Mesodermal cell (in vitro differentiated cells): ENCODE results near the gene TP53. TPM values are rescaled to one million over a fixed set of nuclear protein-coding genes. Genes with fewer than 3 reads are reported as not detected.

Experiments used
- H3K27ac ChIP-seq: 2 replicates; pipeline ENCODE4 v1.7.0; 2013; ENCODE audit warnings: mild to moderate bottlenecking, low read depth, low read length, moderate library complexity; ENCODE audit not compliant: severe bottlenecking
- H3K36me3 ChIP-seq: 2 replicates; pipeline ENCODE4 v1.7.1; 2013; ENCODE audit warnings: mild to moderate bottlenecking, low read length, moderate library complexity; ENCODE audit not compliant: control insufficient read depth, insufficient read depth
- H3K4me1 ChIP-seq: one replicate; pipeline ENCODE4 v1.7.1; 2013; ENCODE audit warnings: mild to moderate bottlenecking, low read length; ENCODE audit not compliant: insufficient read depth, control insufficient read depth, poor library complexity, severe bottlenecking
- H3K4me3 ChIP-seq: 2 replicates; pipeline ENCODE4 v1.7.0; 2013; ENCODE audit warnings: low read length, control low read depth, mild to moderate bottlenecking; ENCODE audit not compliant: insufficient read depth, poor library complexity, severe bottlenecking; ENCODE audit errors: extremely low read depth
- H3K9me3 ChIP-seq: 2 replicates; pipeline ENCODE4 v1.7.1; 2013; ENCODE audit warnings: mild to moderate bottlenecking, low read length, moderate library complexity; ENCODE audit not compliant: control insufficient read depth
- WGBS, 2 experiments: methylation state at CpG; one replicate each; pipeline ENCODE4 v1.1.5; 2013; ENCODE audit warnings: missing lambda C conversion rate in 2 of 2; ENCODE audit not compliant: insufficient coverage in 2 of 2; 5-methylcytosine and 5-hydroxymethylcytosine counted together
- polyA plus RNA-seq, 2 experiments: library from polyadenylated mRNA; stranded (reverse); fragments of 50-300 nt; gene quantifications; one replicate each; pipeline ENCODE4 v1.2.3, GENCODE V29; 2013

The TP53 gene
- polyA plus RNA-seq (2013, experiment 1 of 2): 85.8 TPM
- polyA plus RNA-seq (2013, experiment 2 of 2): 71.2 TPM

DNA sequence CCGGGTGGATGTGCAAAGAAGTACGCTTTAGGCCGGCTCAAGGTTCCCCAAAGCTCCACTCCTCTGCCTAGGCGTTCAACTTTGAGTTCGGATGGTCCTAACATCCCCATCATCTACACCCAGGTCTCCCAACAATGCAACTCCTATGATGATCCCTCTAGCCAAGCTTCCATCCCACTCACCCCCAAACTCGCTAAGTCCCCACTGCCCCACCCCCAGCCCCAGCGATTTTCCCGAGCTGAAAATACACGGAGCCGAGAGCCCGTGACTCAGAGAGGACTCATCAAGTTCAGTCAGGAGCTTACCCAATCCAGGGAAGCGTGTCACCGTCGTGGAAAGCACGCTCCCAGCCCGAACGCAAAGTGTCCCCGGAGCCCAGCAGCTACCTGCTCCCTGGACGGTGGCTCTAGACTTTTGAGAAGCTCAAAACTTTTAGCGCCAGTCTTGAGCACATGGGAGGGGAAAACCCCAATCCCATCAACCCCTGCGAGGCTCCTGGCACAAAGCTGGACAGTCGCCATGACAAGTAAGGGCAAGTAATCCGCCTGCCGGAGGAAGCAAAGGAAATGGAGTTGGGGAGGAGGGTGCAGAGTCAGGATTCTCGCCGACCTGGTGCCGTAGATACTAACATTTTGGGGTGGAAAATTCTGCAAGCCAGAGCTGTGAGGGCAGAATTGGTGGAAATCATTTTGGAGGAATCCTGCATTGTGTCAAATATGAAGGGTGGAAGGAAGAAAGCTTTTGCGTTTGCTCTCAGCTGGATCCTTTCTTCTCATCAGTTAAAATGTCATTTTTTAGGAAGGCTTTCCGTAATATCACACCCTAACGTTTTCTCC is at the start of gene TP53:
TSS of gene TP53 (minus strand) at position 419 of the 836 bp plus-strand sequence. CDS start 10,896 bp downstream, outside the sequence.
- peak within 1 kb of the TSS; percentile 99 for H3K27ac ChIP-seq
- WGBS, 2 experiments: 0% methylated on average over 25 to 27 of the region's 30 CpGs
- peaks cover 26% of the 10 kb centered on the region for H3K36me3 ChIP-seq
- peak within 1 kb of the TSS; percentile 99 for H3K4me3 ChIP-seq
- H3K4me1 ChIP-seq: peaks cover 10% of the 10 kb centered on the region
- H3K9me3 ChIP-seq: no peaks in the 10 kb centered on the region

DNA sequence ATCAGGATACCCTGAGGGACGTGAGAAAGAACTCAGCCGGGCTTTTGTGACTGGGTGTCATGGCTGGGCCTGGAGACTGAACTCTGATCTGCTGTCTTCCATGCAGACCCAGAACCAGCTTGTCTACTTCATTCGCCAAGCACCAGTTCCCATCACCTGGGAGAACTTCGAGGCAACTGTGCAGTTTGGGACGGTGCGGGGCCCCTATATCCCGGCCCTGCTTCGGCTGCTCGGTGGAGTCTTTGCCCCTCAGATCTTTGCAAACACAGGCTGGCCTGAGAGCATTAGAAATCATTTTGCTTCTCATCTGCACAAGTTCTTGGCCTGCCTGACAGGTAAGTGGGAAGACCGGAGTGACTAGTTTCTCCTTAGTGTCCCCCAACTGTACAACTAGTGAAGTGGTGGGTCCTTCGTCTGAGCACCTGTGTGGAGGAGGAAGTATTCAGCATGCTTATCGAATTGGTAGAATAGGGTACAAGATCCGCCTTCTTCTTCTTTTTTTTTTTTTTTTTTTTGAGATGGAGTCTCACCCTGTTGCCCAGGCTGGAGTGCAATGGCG is 45.8 kb upstream of the TP53 start:
- H3K4me1 ChIP-seq: no peaks in the 10 kb centered on the region
- 92 to 97% methylated on average over 8 to 10 of the region's 14 CpGs for WGBS, 2 experiments
- H3K9me3 ChIP-seq: no peaks in the 10 kb centered on the region
- H3K36me3 ChIP-seq: no peaks in the 10 kb centered on the region
- H3K27ac ChIP-seq: no peak overlapping the region
- H3K4me3 ChIP-seq: no peak overlapping the region

DNA sequence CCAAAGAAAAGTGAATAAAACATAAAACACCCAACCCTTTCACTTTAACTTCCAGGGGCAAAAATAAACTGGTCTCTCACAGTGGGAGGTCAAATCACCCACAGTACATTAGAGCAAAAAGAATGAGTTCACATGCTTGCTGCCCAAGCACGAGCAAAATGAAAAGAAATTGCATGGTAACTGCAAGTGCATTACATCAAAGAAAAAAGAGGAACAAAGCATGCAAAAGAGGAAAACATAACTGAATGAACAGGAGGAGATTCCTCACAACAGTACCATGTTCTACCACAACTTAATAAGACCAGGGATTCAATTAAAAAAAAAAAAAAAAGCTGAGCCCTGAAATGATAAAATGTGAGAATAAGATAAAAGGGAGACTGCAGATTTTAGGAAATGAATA is 42.5 kb upstream of the TP53 start:
- Histone ChIP-seq H3K9me3 (no peaks in the 10 kb centered on the region), H3K27ac (no peak overlapping the region), H3K4me3 (no peak overlapping the region), H3K4me1 (no peaks in the 10 kb centered on the region), H3K36me3 (no peaks in the 10 kb centered on the region)
- no CpG with 5 or more reads among the region's 1 CpG for WGBS, 2 experiments

DNA sequence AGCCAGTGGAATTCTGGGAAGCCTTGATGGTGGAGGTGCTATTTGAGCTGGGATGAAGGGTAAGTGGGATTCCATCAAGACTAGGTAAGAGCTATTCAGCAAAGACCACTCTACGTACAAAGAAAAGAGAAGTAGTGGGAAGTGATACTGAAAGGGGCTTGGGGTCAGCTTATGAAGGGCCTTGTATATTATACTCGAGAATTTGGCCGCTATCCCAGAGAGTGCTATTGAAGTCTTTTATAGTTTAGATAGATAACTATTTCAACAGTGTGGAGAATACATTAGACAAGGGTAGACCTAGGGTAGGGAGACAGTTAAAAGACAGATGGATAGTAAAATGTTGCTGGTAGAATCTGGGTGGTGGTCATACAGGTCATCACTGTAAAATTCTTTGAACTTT is 40.6 kb upstream of the TP53 start:
- Histone ChIP-seq H3K4me1 (no peaks in the 10 kb centered on the region), H3K4me3 (no peak overlapping the region), H3K36me3 (no peaks in the 10 kb centered on the region), H3K27ac (no peak overlapping the region), H3K9me3 (no peaks in the 10 kb centered on the region)
- 81 to 96% methylated on average over 3 of the region's 3 CpGs for WGBS, 2 experiments

DNA sequence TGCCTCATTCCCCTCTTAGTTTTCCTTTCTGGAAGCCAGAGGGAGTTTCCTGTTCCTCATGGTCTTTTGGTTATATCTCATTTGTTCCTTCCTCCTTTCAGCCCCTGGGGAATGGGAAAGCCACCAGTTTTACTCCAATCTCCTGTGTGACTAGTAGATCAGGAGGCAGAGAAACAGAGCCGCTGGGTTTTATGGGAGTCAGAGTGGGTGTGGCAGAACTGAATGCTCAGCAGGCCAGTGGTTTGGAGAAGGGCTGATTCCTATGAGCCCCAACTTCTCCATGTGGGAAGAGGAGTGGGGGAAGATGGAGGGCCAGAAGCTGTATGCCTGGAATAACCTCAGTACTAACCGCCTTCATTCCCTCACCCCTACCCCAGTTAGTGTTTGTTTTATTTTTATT is 34.3 kb upstream of the TP53 start:
- H3K9me3 ChIP-seq: no peaks in the 10 kb centered on the region

DNA sequence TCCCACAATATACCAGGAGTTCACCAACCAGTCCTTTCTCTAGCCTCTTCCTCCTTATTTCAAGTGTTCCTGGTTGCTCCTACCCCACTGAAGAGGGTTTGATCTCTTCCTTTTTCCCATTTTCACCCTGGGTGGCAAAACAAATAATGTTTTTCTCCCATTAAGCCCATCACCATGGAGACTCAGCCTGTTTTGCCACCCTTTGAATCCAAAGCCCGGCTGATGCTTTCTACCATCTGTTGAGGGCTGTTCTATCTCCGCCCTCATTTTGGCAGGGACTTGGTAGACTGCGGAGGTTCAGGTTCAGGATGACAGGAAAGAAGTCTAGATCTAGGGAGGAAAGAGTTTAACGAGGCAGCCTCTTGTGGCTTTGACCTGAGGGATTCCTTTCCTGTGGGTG is 32.8 kb upstream of the TP53 start:
- H3K9me3 ChIP-seq: no peaks in the 10 kb centered on the region
- no peak overlapping the region for H3K4me3 ChIP-seq
- WGBS, 2 experiments: 68 to 73% methylated on average over 3 to 4 of the region's 4 CpGs

More for the DNA sequence above, 34.3 kb upstream of the TP53 start:
- no peak overlapping the region for H3K4me3 ChIP-seq
- H3K4me1 ChIP-seq: no peaks in the 10 kb centered on the region
- H3K36me3 ChIP-seq: no peaks in the 10 kb centered on the region
- H3K27ac ChIP-seq: no peak overlapping the region
- WGBS, 2 experiments: no CpG with 5 or more reads among the region's 2 CpGs

DNA sequence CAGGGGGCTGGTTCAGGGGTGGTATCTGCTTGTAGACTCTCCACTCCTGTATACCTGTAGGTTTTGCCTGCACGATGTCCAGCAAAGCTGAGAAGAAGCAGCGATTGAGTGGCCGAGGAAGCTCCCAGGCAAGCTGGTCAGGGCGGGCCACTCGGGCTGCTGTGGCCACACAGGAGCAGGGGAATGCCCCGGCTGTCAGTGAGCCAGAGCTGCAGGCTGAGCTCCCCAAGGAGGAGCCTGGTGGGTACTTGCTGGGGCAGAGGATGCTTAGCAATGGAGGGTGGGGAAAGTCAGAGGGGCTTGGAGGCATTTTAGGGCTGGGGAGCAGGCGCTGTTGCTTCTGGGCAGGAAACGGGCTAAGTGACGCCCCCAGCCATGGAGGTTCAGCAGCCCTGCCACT is 32.4 kb upstream of the TP53 start:
- Histone ChIP-seq H3K27ac (no peak overlapping the region), H3K9me3 (no peaks in the 10 kb centered on the region), H3K36me3 (no peaks in the 10 kb centered on the region), H3K4me1 (peaks cover 4% of the 10 kb centered on the region), H3K4me3 (no peak overlapping the region)
- 81 to 82% methylated on average over 8 to 9 of the region's 9 CpGs for WGBS, 2 experiments

More for the DNA sequence above, 32.8 kb upstream of the TP53 start:
- H3K36me3 ChIP-seq: no peaks in the 10 kb centered on the region
- H3K4me1 ChIP-seq: peaks cover 4% of the 10 kb centered on the region
- H3K27ac ChIP-seq: no peak overlapping the region

DNA sequence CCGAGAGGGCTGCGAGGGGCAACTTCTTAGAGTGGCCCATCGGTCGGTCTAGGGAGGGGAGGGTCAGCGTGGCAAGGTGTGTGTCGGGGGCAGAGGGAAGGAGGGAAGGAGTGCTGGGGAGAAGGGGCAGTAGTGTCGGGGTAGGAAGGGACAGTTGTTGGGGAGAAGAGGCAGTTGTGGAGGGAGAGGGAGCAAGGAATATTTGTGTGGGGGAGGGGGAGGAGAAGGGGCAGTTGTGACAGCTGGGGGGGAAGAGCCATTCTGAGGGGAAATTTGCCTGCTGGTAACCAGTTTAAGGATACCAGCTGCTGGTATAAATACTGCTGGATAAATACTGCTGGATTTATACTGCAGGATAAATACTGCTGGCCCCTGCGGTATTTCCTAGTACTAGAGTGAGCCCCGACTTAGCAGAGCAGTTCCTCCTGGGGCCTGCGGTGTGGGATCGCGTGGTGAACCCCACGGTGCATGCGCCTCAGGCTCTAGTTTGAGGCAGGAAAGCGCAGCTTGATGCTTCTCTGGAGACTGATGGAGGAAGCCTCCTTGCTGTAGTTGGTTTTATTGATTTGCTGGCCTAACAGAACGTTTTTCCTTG is 30.6 kb upstream of the TP53 start:
- Histone ChIP-seq H3K27ac (peak overlapping the region; percentile 69), H3K36me3 (no peaks in the 10 kb centered on the region), H3K9me3 (no peaks in the 10 kb centered on the region), H3K4me3 (peak overlapping the region; percentile 63), H3K4me1 (peaks cover 4% of the 10 kb centered on the region)
- 5 to 18% methylated on average over 7 to 11 of the region's 16 CpGs for WGBS, 2 experiments

DNA sequence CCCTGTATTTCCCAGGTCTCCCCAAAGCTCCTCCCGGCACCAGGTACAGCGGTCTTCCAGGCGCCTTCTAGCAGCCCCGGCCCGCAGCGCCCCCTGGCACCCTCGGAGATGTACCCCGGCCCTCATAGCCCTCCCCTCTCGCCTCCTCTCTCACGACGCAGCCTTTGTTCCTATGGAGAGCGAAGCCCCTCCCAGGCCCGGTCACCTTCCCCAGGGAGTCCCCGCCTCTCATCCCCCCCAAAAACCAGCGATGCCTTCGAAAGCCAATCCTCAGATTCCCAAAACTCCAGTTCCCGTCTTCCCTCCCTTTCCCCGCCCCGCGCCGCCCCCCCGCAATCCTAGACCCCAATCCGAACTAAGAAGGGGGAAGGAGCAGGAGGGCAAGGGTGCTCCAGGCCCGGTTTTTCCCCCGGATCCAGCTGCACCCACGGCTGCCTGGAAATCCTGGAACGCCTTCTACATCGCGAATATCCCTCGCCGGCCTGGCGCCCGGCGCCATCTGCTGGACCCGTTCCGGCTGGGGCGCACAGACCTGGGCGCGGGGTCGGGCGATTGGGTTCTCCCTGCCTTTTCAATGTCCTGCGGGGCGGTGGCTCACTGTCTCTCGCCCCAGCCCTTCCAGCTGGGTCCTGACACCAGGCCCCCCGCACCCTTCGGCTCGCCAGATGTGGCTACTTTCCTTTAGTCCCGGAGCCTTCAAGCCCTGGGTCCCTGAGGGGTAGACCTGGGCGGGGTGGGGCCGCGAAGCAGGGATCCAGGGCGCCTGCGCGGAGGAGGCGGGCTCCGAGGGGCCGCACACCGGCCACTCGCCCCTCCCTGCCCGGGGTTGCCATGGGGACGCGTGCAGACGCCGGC is 29.8 kb upstream of the TP53 start, which contains the start of gene DNAH2:
TSS of gene DNAH2 (plus strand) at position 844 of the 855 bp plus-strand sequence. CDS start 1,991 bp downstream, outside the sequence.
- WGBS, 2 experiments: 0% methylated on average over 42 to 59 of the region's 64 CpGs
- Histone ChIP-seq H3K27ac (peak within 1 kb of the TSS; percentile 69), H3K4me3 (peak within 1 kb of the TSS; percentile 63), H3K9me3 (no peaks in the 10 kb centered on the region), H3K4me1 (peaks cover 4% of the 10 kb centered on the region), H3K36me3 (no peaks in the 10 kb centered on the region)
